Stomach (tissue), 9 donors: ENCODE data around the gene CERK. TPM values are rescaled to one million over a fixed set of nuclear protein-coding genes. Genes with fewer than 3 reads are reported as not detected.

Source experiments
- DNase-seq, 2 donors: peaks; one replicate each; pipeline versions ENCODE4 v3.0.0 to v3.0.0-alpha.2; 2013 to 2019
- H3K27ac ChIP-seq, 5 donors: fragments of 200-600 bp in 4 of 5; sonication (generic) in 4 of 5; one replicate each; pipeline ENCODE4 v1.5.1; 2013 to 2019; ENCODE audit warnings: mild to moderate bottlenecking in 1 of 5, moderate library complexity in 1 of 5
- H3K27me3 ChIP-seq, 3 donors: fragments of 200-600 bp; sonication (generic); one replicate each; pipeline ENCODE4 v1.5.1; 2017 to 2019; ENCODE audit warnings: mixed run types in 1 of 3
- H3K36me3 ChIP-seq, 4 donors: fragments of 200-600 bp; sonication (generic); 1 replicate in 3 of 4; 2 replicates in 1 of 4; pipeline ENCODE4 v1.5.1; 2016 to 2019
- H3K4me1 ChIP-seq, 4 donors: fragments of 200-600 bp; sonication (generic); one replicate each; pipeline ENCODE4 v1.5.1; 2016 to 2019
- H3K4me3 ChIP-seq, 4 donors: fragments of 200-600 bp; sonication (generic) in 3 of 4; one replicate each; pipeline ENCODE4 v1.5.1; 2016 to 2019; ENCODE audit warnings: mild to moderate bottlenecking in 1 of 4
- H3K9me3 ChIP-seq, 4 donors: fragments of 200-600 bp; sonication (generic); one replicate each; pipeline ENCODE4 v1.5.1; 2016 to 2019
- CTCF ChIP-seq, 7 experiments: fragments of 450-650 bp in 4 of 7; fragments of 200-600 bp in 3 of 7; sonication (generic) in 3 of 7; IDR thresholded peaks; one replicate each; pipeline ENCODE4 v1.5.1; 2016 to 2019; ENCODE audit warnings: antibody characterized with exemption in 7 of 7, control low read depth in 2 of 7, mild to moderate bottlenecking in 1 of 7
- EP300 ChIP-seq: sonication (generic); formaldehyde crosslinking; IDR thresholded peaks from one replicate; pipeline ENCODE4 v1.6.1; 2017; ENCODE audit warnings: antibody characterized with exemption
- POLR2A ChIP-seq, 4 donors: fragments of 450-650 bp; IDR thresholded peaks; one replicate each; pipeline ENCODE4 v1.6.1; 2016; ENCODE audit warnings: antibody characterized with exemption in 4 of 4, control low read depth in 2 of 4, mild to moderate bottlenecking in 1 of 4, moderate library complexity in 1 of 4
- POLR2AphosphoS5 ChIP-seq, 3 donors: sonication (generic); formaldehyde crosslinking; IDR thresholded peaks; one replicate each; pipeline ENCODE4 v1.6.1; 2016; ENCODE audit warnings: antibody characterized with exemption in 3 of 3
- WGBS, 5 donors: extraction: QIAGEN DNeasy Blood & Tissue Kit in 3 of 5; methylation state at CpG; one replicate each; pipeline versions ENCODE4 v1.1.5 to v1.1.7; 2013 to 2018; 5-methylcytosine and 5-hydroxymethylcytosine counted together
- intact Hi-C: fragments of 100-400 bp; cut with DNase I; formaldehyde crosslinking; loops from one replicate; pipeline ENCODE4 v1.15.1; 2023; ENCODE audit warnings: low total_unique reads
- polyA plus RNA-seq, 3 donors: library from polyadenylated mRNA; stranded (reverse); fragments of 200-250 nt; gene quantifications; one replicate each; pipeline ENCODE4 v1.2.3, GENCODE V29; 2013
- total RNA-seq, 5 donors: library from RNA; depleted of rRNA; stranded (reverse); fragments of >200 nt; gene quantifications; one replicate each; pipeline versions ENCODE4 v1.1.0 to v1.2.3, GENCODE V29; 2014 to 2016
- donor health status: healthy with polysubstance abuse.
- donor health status: Bipolar disorder and iron deficiency.
- donor health status: healthy.

Gene CERK
- total and polyA plus RNA-seq, 8 donors, result 12.5 to 59.4 (median 31.5) TPM

GRCh38 chr22:46675938-46676337 lies 62.1 kb downstream of the CERK start:
- WGBS, 5 donors, result 86 to 92% (median 87%) methylated on average over 12 to 16 of the region's 16 CpGs

GRCh38 chr22:46675479-46675878 lies 62.6 kb downstream of the CERK start:
- peaks cover 21 to 83% (median 69%) of the 10 kb centered on the region in 4 donors for H3K36me3 ChIP-seq
- intact Hi-C loops, result no loop called here
- H3K27ac ChIP-seq, result no peak overlapping the region

More at GRCh38 chr22:46675938-46676337, 62.1 kb downstream of the CERK start:
- no peak overlapping the region for H3K27ac ChIP-seq
- peaks cover 20 to 78% (median 65%) of the 10 kb centered on the region in 4 donors for H3K36me3 ChIP-seq
- no peak overlapping the region for H3K4me3 ChIP-seq
- intact Hi-C loops, result no loop called here
- H3K27me3 ChIP-seq, result no peaks in the 10 kb centered on the region
- no peak for DNase-seq
- no peaks in the 10 kb centered on the region for H3K9me3 ChIP-seq
- TF ChIP-seq POLR2A (IDR thresholded peaks at IDR 0.05), result no peak
- no peak for TF ChIP-seq CTCF (IDR thresholded peaks at IDR 0.05)
- no peak for TF ChIP-seq EP300
- no peak for TF ChIP-seq POLR2AphosphoS5 (IDR thresholded peaks at IDR 0.05)
- H3K4me1 ChIP-seq, result peaks cover 4 to 26% (median 15%) of the 10 kb centered on the region in 4 donors

GRCh38 chr22:46674906-46675305 lies 63.1 kb downstream of the CERK start:
- H3K27ac ChIP-seq, result peak overlapping the region in 3 of 5 donors; percentile 7 to 38 (median 33)
- WGBS, 5 donors, result 82 to 100% (median 85%) methylated on average over 3 to 11 of the region's 11 CpGs
- intact Hi-C loops, result no loop called here

More at GRCh38 chr22:46675479-46675878, 62.6 kb downstream of the CERK start:
- WGBS, 5 donors, result 88 to 96% (median 94%) methylated on average over 13 of the region's 13 CpGs
- TF ChIP-seq EP300 (no peak), POLR2A (IDR thresholded peaks at IDR 0.05) (no peak), CTCF (IDR thresholded peaks at IDR 0.05) (no peak), POLR2AphosphoS5 (IDR thresholded peaks at IDR 0.05) (no peak)
- Histone ChIP-seq H3K4me3 (no peak overlapping the region), H3K9me3 (no peaks in the 10 kb centered on the region), H3K4me1 (peaks cover 4 to 26% (median 15%) of the 10 kb centered on the region in 4 donors), H3K27me3 (no peaks in the 10 kb centered on the region)
- DNase-seq, result no peak

GRCh38 chr22:46674367-46674781 lies 63.7 kb downstream of the CERK start:
- peaks cover 26 to 94% (median 78%) of the 10 kb centered on the region in 4 donors for H3K36me3 ChIP-seq
- H3K27ac ChIP-seq, result peak overlapping the region in 3 of 5 donors; percentile 7 to 38 (median 33)
- WGBS, 5 donors, result 69 to 90% (median 79%) methylated on average over 19 of the region's 19 CpGs
- H3K4me1 ChIP-seq, result peaks cover 0 to 17% (median 10%) of the 10 kb centered on the region in 4 donors
- peak; percentile 60 to 84 for DNase-seq
- no peaks in the 10 kb centered on the region for H3K27me3 ChIP-seq
- H3K9me3 ChIP-seq, result no peaks in the 10 kb centered on the region
- peak overlapping the region in 2 of 4 donors; percentile 11 to 31 for H3K4me3 ChIP-seq
- TF ChIP-seq EP300 (no peak), POLR2AphosphoS5 (IDR thresholded peaks at IDR 0.05) (peak in 1 of 3 donors; percentile 12)
- intact Hi-C loops, result no loop called here

More at GRCh38 chr22:46674906-46675305, 63.1 kb downstream of the CERK start:
- H3K4me3 ChIP-seq, result peak overlapping the region in 2 of 4 donors; percentile 11 to 31
- TF ChIP-seq EP300 (no peak), CTCF (IDR thresholded peaks at IDR 0.05) (no peak), POLR2AphosphoS5 (IDR thresholded peaks at IDR 0.05) (no peak), POLR2A (IDR thresholded peaks at IDR 0.05) (no peak)
- H3K36me3 ChIP-seq, result peaks cover 26 to 89% (median 75%) of the 10 kb centered on the region in 4 donors
- DNase-seq, result no peak
- H3K27me3 ChIP-seq, result no peaks in the 10 kb centered on the region
- peaks cover 4 to 22% (median 15%) of the 10 kb centered on the region in 4 donors for H3K4me1 ChIP-seq
- H3K9me3 ChIP-seq, result no peaks in the 10 kb centered on the region

GRCh38 chr22:46673662-46674236 lies 64.3 kb downstream of the CERK start:
- H3K4me1 ChIP-seq, result peaks cover 0 to 11% (median 4%) of the 10 kb centered on the region in 4 donors
- WGBS, 5 donors, result 83 to 88% (median 85%) methylated on average over 25 to 32 of the region's 32 CpGs
- no peak overlapping the region for H3K4me3 ChIP-seq
- peak overlapping the region in 2 of 5 donors; percentile 33 to 43 for H3K27ac ChIP-seq
- H3K27me3 ChIP-seq, result no peaks in the 10 kb centered on the region
- no peak for TF ChIP-seq POLR2AphosphoS5 (IDR thresholded peaks at IDR 0.05)
- TF ChIP-seq CTCF (IDR thresholded peaks at IDR 0.05), result no peak
- no peak for TF ChIP-seq POLR2A (IDR thresholded peaks at IDR 0.05)
- no peak for TF ChIP-seq EP300
- intact Hi-C loops, result no loop called here
- no peak for DNase-seq
- peaks cover 31 to 97% (median 84%) of the 10 kb centered on the region in 4 donors for H3K36me3 ChIP-seq
- H3K9me3 ChIP-seq, result no peaks in the 10 kb centered on the region
